Hepatocyte (in vitro differentiated cells): ENCODE measurements around the gene FBXL17.

Experiments
- EZH2 ChIP-seq: fragments of 200-600 bp; sonication (generic); IDR thresholded peaks from 2 replicates; pipeline ENCODE4 v1.6.1; 2016; ENCODE audit warnings: antibody characterized with exemption, mild to moderate bottlenecking, borderline replicate concordance
- EZH2phosphoT487 ChIP-seq: fragments of 200-600 bp; sonication (generic); IDR thresholded peaks from one replicate; pipeline ENCODE4 v1.6.1; 2018; ENCODE audit warnings: antibody characterized with exemption, mild to moderate bottlenecking, low read depth, moderate library complexity; ENCODE audit not compliant: unreplicated experiment, severe bottlenecking
- TF ChIP-seq, protein P1 (sequence below): fragments of 200-600 bp; sonication (generic); IDR thresholded peaks from 2 replicates; pipeline ENCODE4 v1.5.1; 2016; ENCODE audit warnings: antibody characterized with exemption, mild to moderate bottlenecking; ENCODE audit not compliant: poor library complexity

DNA sequence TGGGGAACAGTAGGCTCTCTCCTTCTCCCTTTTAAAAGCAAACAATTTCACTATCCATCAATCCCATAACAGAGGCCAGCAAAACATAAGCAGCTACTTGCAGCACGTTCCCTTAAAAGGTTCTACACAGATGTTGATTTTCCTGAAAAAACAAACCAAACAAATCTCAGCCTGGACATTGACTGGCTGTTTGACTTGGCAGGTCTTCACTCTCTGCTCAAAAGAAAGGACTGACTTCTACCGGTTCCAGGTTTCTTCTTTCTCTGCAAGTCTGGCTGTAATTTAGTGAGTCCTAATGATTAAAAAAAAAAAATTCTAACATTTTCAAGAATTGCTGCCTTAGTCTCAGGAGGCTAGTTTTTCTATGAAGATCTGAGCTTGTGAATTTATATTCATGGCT, 508.0 kb downstream of the FBXL17 start:
- no peak for TF ChIP-seq EZH2
- TF ChIP-seq, protein P1, sequence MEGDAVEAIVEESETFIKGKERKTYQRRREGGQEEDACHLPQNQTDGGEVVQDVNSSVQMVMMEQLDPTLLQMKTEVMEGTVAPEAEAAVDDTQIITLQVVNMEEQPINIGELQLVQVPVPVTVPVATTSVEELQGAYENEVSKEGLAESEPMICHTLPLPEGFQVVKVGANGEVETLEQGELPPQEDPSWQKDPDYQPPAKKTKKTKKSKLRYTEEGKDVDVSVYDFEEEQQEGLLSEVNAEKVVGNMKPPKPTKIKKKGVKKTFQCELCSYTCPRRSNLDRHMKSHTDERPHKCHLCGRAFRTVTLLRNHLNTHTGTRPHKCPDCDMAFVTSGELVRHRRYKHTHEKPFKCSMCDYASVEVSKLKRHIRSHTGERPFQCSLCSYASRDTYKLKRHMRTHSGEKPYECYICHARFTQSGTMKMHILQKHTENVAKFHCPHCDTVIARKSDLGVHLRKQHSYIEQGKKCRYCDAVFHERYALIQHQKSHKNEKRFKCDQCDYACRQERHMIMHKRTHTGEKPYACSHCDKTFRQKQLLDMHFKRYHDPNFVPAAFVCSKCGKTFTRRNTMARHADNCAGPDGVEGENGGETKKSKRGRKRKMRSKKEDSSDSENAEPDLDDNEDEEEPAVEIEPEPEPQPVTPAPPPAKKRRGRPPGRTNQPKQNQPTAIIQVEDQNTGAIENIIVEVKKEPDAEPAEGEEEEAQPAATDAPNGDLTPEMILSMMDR: no peak
- TF ChIP-seq EZH2phosphoT487: no peak
